ENCODE results near the gene ALPL. TPM values are rescaled to one million over a fixed set of nuclear protein-coding genes. Genes with fewer than 3 reads are reported as not detected.
A peak's percentile ranks its signal among the peaks of the same experiment; 100 is the strongest.

Gene ALPL
- total RNA-seq, 2 donors from 2014 or later, result 3.7 to 7.8 TPM

GRCh38 chr1:21586846-21587601 is 77.8 kb downstream of the ALPL start:
- Histone ChIP-seq H3K27ac (no peak overlapping the region), H3K4me1 (ENCODE audit: control insufficient read depth in 1 of 2, low read depth in 2 of 2) (no peaks in the 10 kb centered on the region), H3K36me3 (no peaks in the 10 kb centered on the region), H3K27me3 (replicated peaks; ENCODE audit: insufficient read depth) (no peaks in the 10 kb centered on the region), H3K9me3 (no peaks in the 10 kb centered on the region), H3K4me3 (no peak overlapping the region)
- no peak for TF ChIP-seq CTCF (IDR thresholded peaks at IDR 0.05)
- ATAC-seq (ENCODE audit: insufficient number of reproducible peaks, low FRiP score, low read depth) (peak; percentile 68), DNase-seq (ENCODE audit: low spot score) (no peak)

DNA sequence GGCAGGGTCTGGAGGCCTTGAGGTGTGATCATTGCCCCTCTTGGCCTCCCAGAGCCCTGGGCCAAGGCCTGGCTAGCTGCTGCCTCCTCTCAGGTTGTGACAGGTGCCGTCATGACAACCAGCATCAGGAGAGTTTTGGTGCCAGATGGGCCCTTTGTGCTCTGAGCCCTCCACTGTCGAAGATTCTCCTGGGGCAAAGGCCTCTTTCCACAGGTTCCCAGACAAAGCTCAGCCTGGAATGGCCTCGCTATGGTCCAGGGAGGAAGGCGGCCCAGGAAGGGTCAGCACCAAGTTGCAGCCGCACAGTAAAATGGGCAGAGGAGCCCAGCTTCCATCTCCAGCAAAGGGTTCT is 78.4 kb downstream of the ALPL start:
- DNase-seq (ENCODE audit: low spot score), result no peak
- no peaks in the 10 kb centered on the region for H3K27me3 ChIP-seq (replicated peaks; ENCODE audit: insufficient read depth)

DNA sequence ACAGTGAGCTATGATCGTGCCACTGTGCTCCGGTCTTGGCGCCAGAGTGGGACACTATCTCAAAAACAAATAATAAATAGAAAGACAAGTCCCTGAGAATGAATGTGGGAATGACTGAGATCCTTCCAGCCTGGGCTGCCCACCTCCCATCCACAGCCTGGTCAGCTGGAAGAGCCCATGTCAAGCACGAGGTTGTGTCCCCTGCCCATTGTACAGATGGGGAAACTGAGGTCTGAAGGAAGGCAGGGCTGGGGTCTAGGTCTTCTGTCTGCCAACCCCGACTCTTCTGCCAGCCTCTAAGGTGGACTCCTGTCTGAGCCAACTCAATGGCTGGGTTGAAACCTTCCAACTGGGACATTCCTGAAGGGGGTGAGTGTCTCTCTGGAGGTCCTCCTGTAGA is 80.4 kb downstream of the ALPL start:
- Histone ChIP-seq H3K36me3 (no peaks in the 10 kb centered on the region), H3K27me3 (replicated peaks; ENCODE audit: insufficient read depth) (no peaks in the 10 kb centered on the region), H3K4me1 (ENCODE audit: control insufficient read depth in 1 of 2, low read depth in 2 of 2) (no peaks in the 10 kb centered on the region), H3K27ac (no peak overlapping the region), H3K9me3 (no peaks in the 10 kb centered on the region), H3K4me3 (no peak overlapping the region)
- DNase-seq (ENCODE audit: low spot score), result no peak
- ATAC-seq (ENCODE audit: insufficient number of reproducible peaks, low FRiP score, low read depth), result no peak
- no peak for TF ChIP-seq CTCF (IDR thresholded peaks at IDR 0.05)

More for the DNA sequence above, 78.4 kb downstream of the ALPL start:
- no peaks in the 10 kb centered on the region for H3K36me3 ChIP-seq
- TF ChIP-seq CTCF (IDR thresholded peaks at IDR 0.05), result no peak
- H3K27ac ChIP-seq, result no peak overlapping the region
- ATAC-seq (ENCODE audit: insufficient number of reproducible peaks, low FRiP score, low read depth), result no peak
- no peak overlapping the region for H3K4me3 ChIP-seq
- H3K4me1 ChIP-seq (ENCODE audit: control insufficient read depth in 1 of 2, low read depth in 2 of 2), result no peaks in the 10 kb centered on the region
- H3K9me3 ChIP-seq, result no peaks in the 10 kb centered on the region

DNA sequence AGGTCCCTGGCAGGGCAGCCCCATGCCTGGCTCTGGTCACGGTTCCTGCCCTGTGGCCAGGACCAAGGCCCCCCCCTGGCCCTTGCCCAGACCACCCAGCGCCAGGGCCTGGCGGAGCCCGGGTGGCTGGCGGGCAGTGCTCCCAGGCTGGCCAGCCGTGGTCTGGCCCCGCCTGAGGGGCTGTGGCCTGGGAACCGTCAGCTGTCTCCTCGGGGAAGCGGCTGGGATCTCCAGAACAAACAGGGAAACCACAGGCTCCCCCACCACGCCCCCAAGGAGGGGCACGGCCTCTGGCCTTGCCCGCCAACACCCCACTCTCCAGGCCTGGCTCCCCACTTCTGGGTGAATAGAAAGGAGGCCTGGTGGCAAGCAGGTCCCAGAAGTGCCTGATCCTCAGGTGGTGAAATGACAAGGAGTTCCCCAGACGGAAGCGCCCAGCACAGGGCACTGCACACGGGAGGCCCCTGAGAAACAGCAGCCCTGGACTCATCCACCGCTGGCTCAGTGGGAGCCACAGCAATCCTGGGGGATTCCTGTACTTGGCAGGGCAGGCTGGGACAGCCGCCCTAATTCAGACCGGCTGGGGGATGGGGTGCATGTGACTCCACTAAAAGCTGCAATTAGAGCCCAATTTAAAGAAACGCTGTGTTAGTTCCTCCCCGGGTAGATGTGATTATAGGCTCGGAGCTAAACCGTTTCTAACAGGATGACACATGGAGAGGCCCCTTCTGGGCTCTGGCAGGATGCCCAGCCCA is 81.1 kb downstream of the ALPL start:
- no peak for ATAC-seq (ENCODE audit: insufficient number of reproducible peaks, low FRiP score, low read depth)
- no peaks in the 10 kb centered on the region for H3K27me3 ChIP-seq (replicated peaks; ENCODE audit: insufficient read depth)

More for the DNA sequence above, 81.1 kb downstream of the ALPL start:
- no peak overlapping the region for H3K27ac ChIP-seq
- no peaks in the 10 kb centered on the region for H3K9me3 ChIP-seq
- H3K4me3 ChIP-seq, result no peak overlapping the region
- no peak for TF ChIP-seq CTCF (IDR thresholded peaks at IDR 0.05)
- H3K36me3 ChIP-seq, result no peaks in the 10 kb centered on the region
- no peak for DNase-seq (ENCODE audit: low spot score)
- no peaks in the 10 kb centered on the region for H3K4me1 ChIP-seq (ENCODE audit: control insufficient read depth in 1 of 2, low read depth in 2 of 2)
